Spinal cord (tissue), 10 donors: ENCODE data around the gene CPS1. TPM values are rescaled to one million over a fixed set of nuclear protein-coding genes. Genes with fewer than 3 reads are reported as not detected.
A peak's percentile ranks its signal among the peaks of the same experiment; 100 is the strongest.

Experiments used
- DNase-seq, 6 donors: peaks; one replicate each; pipeline versions ENCODE4 v3.0.0 to v3.0.0-alpha.2; 2013 to 2015; ENCODE audit warnings: low spot score in 6 of 6, low read depth in 4 of 6
- H3K27ac ChIP-seq: one replicate; pipeline ENCODE4 v1.5.1; 2013; ENCODE audit warnings: low read depth, low read length, control low read depth
- H3K27me3 ChIP-seq: one replicate; pipeline ENCODE4 v1.6.1; 2013; ENCODE audit warnings: low read length; ENCODE audit not compliant: control insufficient read depth, insufficient read depth
- H3K36me3 ChIP-seq: one replicate; pipeline ENCODE4 v1.6.1; 2013; ENCODE audit warnings: low read length; ENCODE audit not compliant: control insufficient read depth, insufficient read depth
- H3K4me1 ChIP-seq: one replicate; pipeline ENCODE4 v1.6.1; 2013; ENCODE audit warnings: low read length; ENCODE audit not compliant: control insufficient read depth, insufficient read depth
- H3K4me3 ChIP-seq: one replicate; pipeline ENCODE4 v1.5.1; 2013; ENCODE audit warnings: low read depth, low read length, control low read depth
- H3K9me3 ChIP-seq: one replicate; pipeline ENCODE4 v1.6.1; 2013; ENCODE audit warnings: low read length; ENCODE audit not compliant: control insufficient read depth, insufficient read depth
- WGBS: methylation state at CpG from one replicate; pipeline ENCODE4 v1.1.5; 2013; ENCODE audit warnings: missing lambda C conversion rate; ENCODE audit not compliant: insufficient coverage; 5-methylcytosine and 5-hydroxymethylcytosine counted together
- polyA plus RNA-seq, 2 donors: library from polyadenylated mRNA; unstranded; fragments of 120-200 nt; gene quantifications; one replicate each; pipeline ENCODE4 v1.2.1, GENCODE V29; 2013; ENCODE audit not compliant: insufficient read length in 2 of 2
- total RNA-seq, 2 donors: library from RNA; depleted of rRNA in 1 of 2; stranded (reverse); fragments of 120-200 nt in 1 of 2; fragments of >200 nt in 1 of 2; gene quantifications; one replicate each; pipeline versions ENCODE4 v1.2.3 to v1.2.4, GENCODE V29; 2013 to 2014
- donor health status: healthy.

Gene CPS1
- total and polyA plus RNA-seq, 4 donors: 3.0 to 15.6 (median 5.8) TPM

DNA sequence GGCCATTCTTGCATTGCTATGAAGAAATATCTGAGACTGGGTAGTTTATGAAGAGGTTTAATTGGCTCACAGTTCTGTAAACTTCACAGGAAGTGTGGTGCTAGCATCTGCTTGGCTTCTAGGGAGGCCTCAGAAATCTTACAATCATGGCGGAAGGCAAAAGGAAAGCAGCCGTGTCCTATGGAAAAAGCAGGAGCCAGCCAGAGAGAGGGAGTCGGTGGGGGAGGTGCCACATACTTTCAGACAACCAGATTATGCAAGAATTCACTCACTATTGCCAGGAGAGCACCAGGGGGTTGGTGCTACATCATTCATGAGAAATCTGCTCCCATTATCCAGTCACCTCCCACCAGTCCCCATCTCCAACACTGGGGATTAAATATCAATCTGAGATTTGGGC lies 64.1 kb downstream of the CPS1 start:
- H3K4me1 ChIP-seq: no peaks in the 10 kb centered on the region
- WGBS: 92% methylated on average over 2 of the region's 3 CpGs
- H3K27ac ChIP-seq: no peak overlapping the region
- no peaks in the 10 kb centered on the region for H3K36me3 ChIP-seq
- no peaks in the 10 kb centered on the region for H3K27me3 ChIP-seq
- DNase-seq: no peak
- H3K9me3 ChIP-seq: no peaks in the 10 kb centered on the region
- H3K4me3 ChIP-seq: no peak overlapping the region

DNA sequence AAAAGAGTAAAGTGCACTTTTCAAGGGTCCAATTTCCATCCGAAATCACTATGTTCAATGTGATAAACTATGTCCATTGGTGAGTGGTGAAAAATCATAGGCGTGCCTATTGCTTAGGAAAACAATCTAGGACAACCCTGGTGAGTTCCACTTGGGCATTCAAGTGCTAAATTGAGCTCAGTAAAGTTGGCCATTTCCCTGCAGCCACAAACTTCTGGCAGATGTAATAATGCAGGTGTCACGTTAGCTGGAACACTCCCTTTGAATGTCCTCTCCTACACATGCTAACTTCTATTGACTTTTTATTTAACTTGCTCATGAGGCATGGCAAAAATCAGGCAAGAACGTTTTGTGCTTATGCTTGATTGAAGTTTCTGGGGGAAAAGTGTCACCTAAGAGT lies 67.1 kb downstream of the CPS1 start:
- no peak for DNase-seq
- Histone ChIP-seq H3K4me1 (no peaks in the 10 kb centered on the region), H3K9me3 (no peaks in the 10 kb centered on the region), H3K27ac (no peak overlapping the region), H3K36me3 (no peaks in the 10 kb centered on the region), H3K27me3 (no peaks in the 10 kb centered on the region), H3K4me3 (no peak overlapping the region)
- 60% methylated on average over 1 of the region's 4 CpGs for WGBS

DNA sequence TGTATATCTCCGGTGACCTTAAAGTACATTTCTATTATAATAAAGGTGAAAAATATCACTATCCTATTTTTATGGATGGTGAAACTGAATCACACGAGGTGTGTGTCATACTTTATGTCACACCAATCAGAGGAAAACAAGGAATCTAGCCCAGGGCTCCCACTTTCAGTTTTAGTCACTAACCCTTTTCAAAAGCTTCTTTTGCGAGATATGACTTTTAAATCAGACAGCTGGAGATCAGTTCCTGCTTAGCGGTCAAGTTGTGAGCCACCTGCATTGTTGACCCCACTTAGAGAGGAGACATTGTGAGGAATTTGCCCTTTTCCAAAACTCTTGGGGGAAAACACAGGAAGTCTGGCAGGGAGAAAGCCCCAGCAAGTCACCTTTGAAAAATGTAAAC lies 70.5 kb downstream of the CPS1 start:
- no peak for DNase-seq
- WGBS: 83% methylated on average over 1 of the region's 4 CpGs
- H3K4me3 ChIP-seq: no peak overlapping the region

DNA sequence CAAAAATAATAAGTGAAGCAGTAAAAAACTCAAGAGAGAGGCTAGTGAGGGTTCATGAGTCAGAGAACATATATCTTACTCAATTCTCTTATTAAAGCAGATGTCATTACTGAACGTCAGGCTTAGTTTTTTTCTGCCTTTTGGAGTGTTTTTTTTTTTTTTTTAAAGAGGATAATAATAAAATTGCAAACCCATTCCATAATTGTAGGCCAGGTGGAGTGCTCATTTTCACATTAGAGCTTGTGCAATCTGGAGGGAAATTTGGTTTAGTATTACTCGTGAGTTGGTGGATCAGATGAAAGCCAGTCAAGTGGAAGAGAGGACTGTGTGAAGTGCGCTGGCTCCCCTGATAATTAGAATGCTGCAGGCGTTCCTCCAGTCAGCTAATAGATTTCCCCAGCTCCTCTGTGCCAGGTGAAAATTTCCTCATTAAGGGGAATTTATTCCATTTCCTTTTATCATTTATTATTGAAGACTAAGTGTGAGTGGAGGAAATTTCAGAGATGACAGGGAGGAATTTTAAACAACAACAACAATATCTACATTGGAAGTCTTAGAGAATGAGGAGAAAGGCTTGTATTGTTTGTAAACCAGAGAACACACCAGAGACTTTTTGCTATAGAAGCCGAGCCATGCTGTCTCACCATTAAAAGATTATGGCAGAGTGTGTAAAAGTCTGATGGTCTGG lies 74.6 kb downstream of the CPS1 start:
- WGBS: 0% methylated on average over 1 of the region's 5 CpGs
- Histone ChIP-seq H3K4me3 (no peak overlapping the region), H3K36me3 (no peaks in the 10 kb centered on the region), H3K4me1 (no peaks in the 10 kb centered on the region), H3K27me3 (no peaks in the 10 kb centered on the region), H3K27ac (no peak overlapping the region), H3K9me3 (no peaks in the 10 kb centered on the region)
- DNase-seq: peak; percentile 13 to 86 (median 27)

More for the DNA sequence above, 70.5 kb downstream of the CPS1 start:
- Histone ChIP-seq H3K27ac (no peak overlapping the region), H3K27me3 (no peaks in the 10 kb centered on the region), H3K9me3 (no peaks in the 10 kb centered on the region), H3K36me3 (no peaks in the 10 kb centered on the region), H3K4me1 (no peaks in the 10 kb centered on the region)

DNA sequence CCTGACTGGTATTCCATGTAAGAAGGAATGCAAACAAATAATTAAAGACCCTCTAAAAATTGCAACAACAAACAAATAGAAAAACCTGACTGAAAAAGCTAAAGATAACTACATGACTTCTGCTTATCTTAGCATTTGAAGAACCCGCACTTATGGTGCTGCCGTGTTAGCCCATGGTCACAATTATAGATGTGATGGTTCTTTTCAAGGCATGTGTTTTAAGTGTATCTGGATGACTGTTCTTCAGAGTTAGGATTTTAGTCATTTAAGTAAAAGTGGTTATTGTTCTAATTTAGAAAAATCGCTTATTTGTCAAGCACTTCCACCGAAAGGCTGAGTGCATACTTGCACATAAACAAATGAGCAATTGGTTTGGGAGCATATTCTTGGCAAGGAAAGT lies 77.3 kb downstream of the CPS1 start:
- Histone ChIP-seq H3K36me3 (no peaks in the 10 kb centered on the region), H3K4me1 (no peaks in the 10 kb centered on the region)
- WGBS: no CpG with 5 or more reads among the region's 4 CpGs

DNA sequence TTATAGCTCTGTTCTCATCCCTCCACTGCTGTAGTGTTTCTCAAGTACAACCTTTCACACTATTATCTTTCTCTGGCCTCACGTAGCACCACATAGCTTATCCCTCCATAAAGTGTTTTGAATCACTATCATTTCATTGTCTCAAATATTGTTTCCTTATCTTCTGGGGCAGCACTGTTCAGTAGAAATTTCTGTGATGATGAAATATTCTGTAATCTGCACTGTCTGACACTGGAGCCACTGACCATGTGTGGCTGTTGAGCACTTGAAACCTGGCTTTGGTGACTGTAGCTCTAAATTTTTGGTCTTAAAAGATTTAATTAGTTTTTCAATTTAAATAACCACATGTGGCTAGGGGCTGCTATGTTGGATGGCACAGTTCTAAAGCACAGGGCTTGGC lies 78.9 kb downstream of the CPS1 start:
- H3K4me3 ChIP-seq: no peak overlapping the region
- no peaks in the 10 kb centered on the region for H3K27me3 ChIP-seq
- no peaks in the 10 kb centered on the region for H3K9me3 ChIP-seq
- 80% methylated on average over 1 of the region's 1 CpG for WGBS
- no peaks in the 10 kb centered on the region for H3K4me1 ChIP-seq
- no peaks in the 10 kb centered on the region for H3K36me3 ChIP-seq
- DNase-seq: no peak
- H3K27ac ChIP-seq: no peak overlapping the region

More for the DNA sequence above, 77.3 kb downstream of the CPS1 start:
- DNase-seq: no peak
- Histone ChIP-seq H3K27me3 (no peaks in the 10 kb centered on the region), H3K27ac (no peak overlapping the region), H3K9me3 (no peaks in the 10 kb centered on the region), H3K4me3 (no peak overlapping the region)

DNA sequence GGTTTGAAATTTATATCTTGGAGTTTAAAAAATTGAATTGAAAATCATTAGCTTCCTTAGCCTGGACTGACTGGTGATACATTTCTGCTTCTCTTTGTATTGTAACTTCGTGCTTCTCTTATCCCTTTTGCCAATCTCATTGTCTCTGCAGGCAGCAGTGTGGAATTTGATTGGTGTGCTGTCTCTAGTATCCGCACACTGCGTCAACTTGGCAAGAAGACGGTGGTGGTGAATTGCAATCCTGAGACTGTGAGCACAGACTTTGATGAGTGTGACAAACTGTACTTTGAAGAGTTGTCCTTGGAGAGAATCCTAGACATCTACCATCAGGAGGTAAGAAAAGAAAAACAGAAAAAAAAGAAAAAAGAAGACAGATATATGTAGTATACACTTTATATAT lies 85.9 kb downstream of the CPS1 start:
- H3K9me3 ChIP-seq: no peaks in the 10 kb centered on the region
- H3K27ac ChIP-seq: no peak overlapping the region
- H3K4me1 ChIP-seq: no peaks in the 10 kb centered on the region
- peak in 2 of 6 donors; percentile 38 to 42 for DNase-seq
- no peak overlapping the region for H3K4me3 ChIP-seq
- H3K27me3 ChIP-seq: no peaks in the 10 kb centered on the region
- H3K36me3 ChIP-seq: no peaks in the 10 kb centered on the region
- no CpG with 5 or more reads among the region's 4 CpGs for WGBS

DNA sequence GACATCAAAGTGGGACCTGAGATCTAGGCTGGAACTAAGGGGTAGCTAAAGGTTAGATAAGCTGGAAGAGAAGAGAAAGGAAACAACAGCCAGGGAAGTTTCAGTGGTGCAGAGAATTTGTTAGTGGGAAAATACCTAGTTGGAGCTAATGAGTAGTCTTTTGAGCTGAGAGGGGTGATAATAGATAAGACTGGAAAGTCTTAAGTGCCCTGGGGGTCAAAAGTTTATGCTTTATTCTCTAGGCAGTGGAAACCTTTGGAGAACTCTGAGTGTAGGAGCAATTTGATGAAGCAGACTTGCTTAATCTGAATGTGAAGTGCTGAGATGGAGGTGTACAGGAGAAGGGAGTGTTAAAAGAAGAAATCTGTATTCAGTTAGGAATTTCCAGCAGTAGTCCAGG lies 90.8 kb downstream of the CPS1 start:
- Histone ChIP-seq H3K36me3 (no peaks in the 10 kb centered on the region), H3K9me3 (no peaks in the 10 kb centered on the region), H3K27ac (no peak overlapping the region), H3K27me3 (no peaks in the 10 kb centered on the region), H3K4me3 (no peak overlapping the region), H3K4me1 (no peaks in the 10 kb centered on the region)
- no peak for DNase-seq

DNA sequence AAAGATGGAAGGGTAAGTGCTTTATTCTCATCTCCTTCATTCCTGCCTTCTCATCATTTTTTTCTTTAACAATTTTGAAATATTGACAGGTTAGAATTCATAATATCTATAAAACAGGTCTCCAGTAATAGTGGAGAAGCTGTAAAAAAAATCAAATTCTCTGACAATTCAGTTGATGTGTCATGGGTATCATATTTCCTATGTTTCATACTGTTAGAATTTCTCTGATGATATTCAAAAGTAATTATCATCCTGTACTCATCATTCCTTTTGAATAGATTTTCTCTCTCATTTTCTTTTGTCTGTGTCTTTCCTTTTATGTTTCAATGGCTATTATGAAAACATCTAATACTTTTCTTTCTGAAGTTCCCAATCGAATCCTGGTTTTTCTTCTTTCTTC lies 97.7 kb downstream of the CPS1 start:
- no CpG with 5 or more reads among the region's 1 CpG for WGBS
- no peak overlapping the region for H3K27ac ChIP-seq

DNA sequence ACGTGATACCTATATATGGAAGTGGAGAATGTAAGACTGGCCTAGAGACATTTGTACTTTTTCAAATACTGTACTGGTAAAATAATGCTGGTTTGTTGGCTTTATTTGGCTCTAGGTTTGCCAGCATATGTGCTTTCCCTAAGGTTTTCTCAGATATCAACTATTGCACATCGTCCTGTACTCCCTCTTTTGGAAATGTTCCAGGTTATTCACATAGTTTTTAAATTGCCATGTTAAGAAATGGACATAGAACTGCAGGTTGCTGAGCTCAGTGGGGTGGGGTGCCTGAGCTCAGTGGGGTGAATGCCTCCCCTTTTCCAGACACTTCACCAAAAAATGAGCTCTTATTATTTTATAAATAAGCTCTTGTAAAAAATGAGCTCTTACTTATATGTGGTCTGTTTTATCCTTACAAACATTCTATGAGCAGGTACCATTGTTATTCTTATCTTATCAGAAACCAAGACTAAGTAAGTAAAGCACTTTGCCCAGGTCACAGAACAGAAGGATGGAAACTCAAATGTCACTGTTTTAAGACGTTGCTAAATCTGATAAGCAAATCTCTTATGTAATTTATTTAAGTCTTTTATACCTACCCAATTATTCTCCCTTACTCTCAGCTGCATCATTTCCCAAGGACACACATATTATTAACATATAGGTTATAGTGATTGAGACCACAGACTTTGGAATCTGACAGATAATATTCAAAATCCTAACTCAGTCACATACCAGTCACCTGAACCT lies 99.0 kb downstream of the CPS1 start:
- DNase-seq: no peak
- H3K27me3 ChIP-seq: no peaks in the 10 kb centered on the region
- WGBS: no CpG with 5 or more reads among the region's 3 CpGs
- H3K27ac ChIP-seq: no peak overlapping the region
- H3K4me3 ChIP-seq: no peak overlapping the region
- H3K9me3 ChIP-seq: peaks cover 1% of the 10 kb centered on the region
- H3K4me1 ChIP-seq: no peaks in the 10 kb centered on the region
- no peaks in the 10 kb centered on the region for H3K36me3 ChIP-seq

More for the DNA sequence above, 97.7 kb downstream of the CPS1 start:
- no peak overlapping the region for H3K4me3 ChIP-seq
- no peaks in the 10 kb centered on the region for H3K27me3 ChIP-seq
- DNase-seq: no peak
- no peaks in the 10 kb centered on the region for H3K36me3 ChIP-seq
- H3K9me3 ChIP-seq: no peaks in the 10 kb centered on the region
- H3K4me1 ChIP-seq: no peaks in the 10 kb centered on the region
